Bronchial epithelial cell (primary cell): ENCODE data around the gene PLXND1. TPM values are rescaled to one million over a fixed set of nuclear protein-coding genes. Genes with fewer than 3 reads are reported as not detected.
A peak's percentile ranks its signal among the peaks of the same experiment; 100 is the strongest.

Experiments used
- DNase-seq: peaks from one replicate; pipeline ENCODE4 v3.0.0-alpha.2; 2010; ENCODE audit warnings: low read depth
- FAIRE-seq: peaks from 2 replicates; lab custom pipeline; 2011; peaks lifted over from hg19 to GRCh38; lab: Jason Lieb, UNC
- H3K27me3 ChIP-seq: 2 replicates; pipeline ENCODE4 v1.5.1; 2011; ENCODE audit warnings: low read length; ENCODE audit not compliant: control insufficient read depth, insufficient read depth
- H3K36me3 ChIP-seq: 2 replicates; pipeline ENCODE4 v1.5.1; 2011; ENCODE audit warnings: low read length; ENCODE audit not compliant: control insufficient read depth, insufficient read depth
- H3K4me3 ChIP-seq: 2 replicates; pipeline ENCODE4 v1.5.1; 2011; ENCODE audit warnings: mild to moderate bottlenecking, low read depth, low read length, control low read depth
- CTCF ChIP-seq: IDR thresholded peaks from 2 replicates; pipeline ENCODE4 v1.5.1; 2011; ENCODE audit warnings: mild to moderate bottlenecking, moderate library complexity, low read length, control low read depth, inconsistent platforms; ENCODE audit not compliant: insufficient read depth, severe bottlenecking
- total RNA-seq: library from RNA; depleted of rRNA; stranded (reverse); fragments of >200 nt; gene quantifications from 2 replicates; pipeline ENCODE4 v1.2.1, GENCODE V29; 2014

PLXND1 gene
- total RNA-seq, 1 donor from 2014 or later: 2.4 TPM

- FAIRE-seq: no peak
- no peak for DNase-seq
- no peak for TF ChIP-seq CTCF
- Histone ChIP-seq H3K27me3 (no peaks in the 10 kb centered on the region), H3K4me3 (no peak overlapping the region), H3K36me3 (no peaks in the 10 kb centered on the region)
Observed at GRCh38 chr3:129514563-129514962, 91.9 kb downstream of the PLXND1 start.

GRCh38 chr3:129514110-129514509, 92.4 kb downstream of the PLXND1 start:
- no peak for DNase-seq
- TF ChIP-seq CTCF: no peak
- no peaks in the 10 kb centered on the region for H3K27me3 ChIP-seq
- H3K36me3 ChIP-seq: no peaks in the 10 kb centered on the region
- no peak for FAIRE-seq
- H3K4me3 ChIP-seq: no peak overlapping the region

GRCh38 chr3:129513705-129514104, 92.8 kb downstream of the PLXND1 start:
- H3K36me3 ChIP-seq: no peaks in the 10 kb centered on the region

GRCh38 chr3:129512595-129512994, 93.9 kb downstream of the PLXND1 start:
- FAIRE-seq: peak; percentile 77
- Histone ChIP-seq H3K36me3 (no peaks in the 10 kb centered on the region), H3K4me3 (no peak overlapping the region), H3K27me3 (no peaks in the 10 kb centered on the region)
- TF ChIP-seq CTCF: no peak
- DNase-seq: no peak

More at GRCh38 chr3:129513705-129514104, 92.8 kb downstream of the PLXND1 start:
- Histone ChIP-seq H3K4me3 (no peak overlapping the region), H3K27me3 (no peaks in the 10 kb centered on the region)
- no peak for DNase-seq
- no peak for TF ChIP-seq CTCF
- no peak for FAIRE-seq

- FAIRE-seq (no peak), DNase-seq (no peak)
- no peak for TF ChIP-seq CTCF
- Histone ChIP-seq H3K36me3 (no peaks in the 10 kb centered on the region), H3K27me3 (no peaks in the 10 kb centered on the region), H3K4me3 (no peak overlapping the region)
Observed at GRCh38 chr3:129507181-129507831, 99.2 kb downstream of the PLXND1 start.
